Cardiac fibroblast (primary cell): ENCODE measurements around the gene EFNB2.

Experiments used
- DNase-seq, 2 donors: peaks; one replicate each; pipeline versions ENCODE4 v3.0.0 to v3.0.0-alpha.2; 2010; ENCODE audit warnings: low read depth in 2 of 2
- H3K4me3 ChIP-seq, 2 donors: replicated peaks in 1 of 2; 1 replicate in 1 of 2; 2 replicates in 1 of 2; pipeline ENCODE4 v1.5.1; 2011; ENCODE audit warnings: low read depth in 2 of 2, low read length in 2 of 2, mild to moderate bottlenecking in 2 of 2, moderate library complexity in 1 of 2
- CTCF ChIP-seq: IDR thresholded peaks from one replicate; pipeline ENCODE4 v1.5.1; 2011; ENCODE audit warnings: low read depth, mild to moderate bottlenecking, low read length, inconsistent platforms

Gene EFNB2

GRCh38 chr13:106521095-106521799 lies 14.2 kb downstream of the EFNB2 start:
- no peak for DNase-seq
- no peak overlapping the region for H3K4me3 ChIP-seq
- TF ChIP-seq CTCF, result no peak

- DNase-seq, result peak; percentile 55 to 61
- peak; percentile 41 for TF ChIP-seq CTCF
- no peak overlapping the region for H3K4me3 ChIP-seq
These were observed 15.0 kb downstream of the EFNB2 start for GRCh38 chr13:106520251-106521054.

GRCh38 chr13:106518512-106518911 lies 16.9 kb downstream of the EFNB2 start:
- no peak for TF ChIP-seq CTCF
- H3K4me3 ChIP-seq, result no peak overlapping the region
- DNase-seq, result no peak

GRCh38 chr13:106517109-106517847 lies 18.2 kb downstream of the EFNB2 start:
- TF ChIP-seq CTCF, result no peak
- H3K4me3 ChIP-seq, result no peak overlapping the region
- peak in 1 of 2 donors; percentile 39 for DNase-seq

GRCh38 chr13:106515635-106516254 lies 19.7 kb downstream of the EFNB2 start:
- no peak for DNase-seq
- H3K4me3 ChIP-seq, result no peak overlapping the region
- no peak for TF ChIP-seq CTCF

- TF ChIP-seq CTCF, result no peak
- DNase-seq, result no peak
- no peak overlapping the region for H3K4me3 ChIP-seq
These were observed 20.4 kb downstream of the EFNB2 start for GRCh38 chr13:106514928-106515634.
